ENCODE results near the gene UGT1A8.

DNA sequence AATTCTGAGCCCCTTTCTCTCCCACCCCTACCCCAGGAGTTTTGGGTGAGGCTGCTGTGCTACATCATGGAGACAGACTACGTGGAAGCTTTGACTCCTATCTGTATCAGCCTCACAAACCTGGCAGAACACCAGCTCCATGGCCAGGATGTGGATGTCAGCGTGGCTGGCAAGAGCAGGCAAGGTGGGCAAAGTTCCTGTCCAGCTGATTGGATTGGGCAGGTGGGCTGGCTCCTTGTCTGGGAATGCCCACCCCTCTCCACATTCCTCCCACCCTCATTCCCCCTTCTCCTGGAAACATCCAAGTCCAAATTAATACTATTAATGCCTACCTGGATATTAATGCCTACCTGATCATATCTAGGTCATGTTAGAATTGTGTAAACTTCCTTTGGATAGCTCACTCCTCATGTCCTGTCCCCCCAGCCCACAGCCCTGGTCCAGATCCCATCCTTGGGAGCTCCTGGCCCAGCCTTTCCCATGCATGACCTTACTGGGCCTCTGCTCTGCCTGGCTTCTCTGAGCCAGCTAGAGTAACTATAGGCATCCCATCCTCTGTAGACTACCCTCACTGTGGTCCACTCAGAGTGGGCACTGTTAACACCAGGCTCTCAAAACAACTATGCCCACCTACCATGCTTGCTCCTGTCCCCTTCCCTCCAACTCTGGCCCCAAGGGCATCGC lies 184.8 kb downstream of the UGT1A8 start:
- TF ChIP-seq, protein P1, sequence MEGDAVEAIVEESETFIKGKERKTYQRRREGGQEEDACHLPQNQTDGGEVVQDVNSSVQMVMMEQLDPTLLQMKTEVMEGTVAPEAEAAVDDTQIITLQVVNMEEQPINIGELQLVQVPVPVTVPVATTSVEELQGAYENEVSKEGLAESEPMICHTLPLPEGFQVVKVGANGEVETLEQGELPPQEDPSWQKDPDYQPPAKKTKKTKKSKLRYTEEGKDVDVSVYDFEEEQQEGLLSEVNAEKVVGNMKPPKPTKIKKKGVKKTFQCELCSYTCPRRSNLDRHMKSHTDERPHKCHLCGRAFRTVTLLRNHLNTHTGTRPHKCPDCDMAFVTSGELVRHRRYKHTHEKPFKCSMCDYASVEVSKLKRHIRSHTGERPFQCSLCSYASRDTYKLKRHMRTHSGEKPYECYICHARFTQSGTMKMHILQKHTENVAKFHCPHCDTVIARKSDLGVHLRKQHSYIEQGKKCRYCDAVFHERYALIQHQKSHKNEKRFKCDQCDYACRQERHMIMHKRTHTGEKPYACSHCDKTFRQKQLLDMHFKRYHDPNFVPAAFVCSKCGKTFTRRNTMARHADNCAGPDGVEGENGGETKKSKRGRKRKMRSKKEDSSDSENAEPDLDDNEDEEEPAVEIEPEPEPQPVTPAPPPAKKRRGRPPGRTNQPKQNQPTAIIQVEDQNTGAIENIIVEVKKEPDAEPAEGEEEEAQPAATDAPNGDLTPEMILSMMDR (IDR thresholded peaks at IDR 0.05) = no peak
- TF ChIP-seq POLR2AphosphoS5 (IDR thresholded peaks at IDR 0.05) = no peak
- TF ChIP-seq POLR2A (IDR thresholded peaks at IDR 0.05) = no peak

All from sigmoid colon (tissue), 4 donors.